Placental pericyte (primary cell): ENCODE data around the gene PPAT. TPM values are rescaled to one million over a fixed set of nuclear protein-coding genes. Genes with fewer than 3 reads are reported as not detected.

Experiments used
- total RNA-seq: library from RNA; depleted of rRNA; stranded (reverse); fragments of >200 nt; gene quantifications from 2 replicates; pipeline ENCODE4 v1.2.3, GENCODE V29; 2012

PPAT gene
- total RNA-seq: 17.1 and 26.2 TPM in 2 replicates

GRCh38 chr4:56435140-56435926 is at the start of gene PPAT:
TSS of gene PPAT (minus strand) at chr4:56435615. CDS start at chr4:56435477, 138 bp downstream.

DNA sequence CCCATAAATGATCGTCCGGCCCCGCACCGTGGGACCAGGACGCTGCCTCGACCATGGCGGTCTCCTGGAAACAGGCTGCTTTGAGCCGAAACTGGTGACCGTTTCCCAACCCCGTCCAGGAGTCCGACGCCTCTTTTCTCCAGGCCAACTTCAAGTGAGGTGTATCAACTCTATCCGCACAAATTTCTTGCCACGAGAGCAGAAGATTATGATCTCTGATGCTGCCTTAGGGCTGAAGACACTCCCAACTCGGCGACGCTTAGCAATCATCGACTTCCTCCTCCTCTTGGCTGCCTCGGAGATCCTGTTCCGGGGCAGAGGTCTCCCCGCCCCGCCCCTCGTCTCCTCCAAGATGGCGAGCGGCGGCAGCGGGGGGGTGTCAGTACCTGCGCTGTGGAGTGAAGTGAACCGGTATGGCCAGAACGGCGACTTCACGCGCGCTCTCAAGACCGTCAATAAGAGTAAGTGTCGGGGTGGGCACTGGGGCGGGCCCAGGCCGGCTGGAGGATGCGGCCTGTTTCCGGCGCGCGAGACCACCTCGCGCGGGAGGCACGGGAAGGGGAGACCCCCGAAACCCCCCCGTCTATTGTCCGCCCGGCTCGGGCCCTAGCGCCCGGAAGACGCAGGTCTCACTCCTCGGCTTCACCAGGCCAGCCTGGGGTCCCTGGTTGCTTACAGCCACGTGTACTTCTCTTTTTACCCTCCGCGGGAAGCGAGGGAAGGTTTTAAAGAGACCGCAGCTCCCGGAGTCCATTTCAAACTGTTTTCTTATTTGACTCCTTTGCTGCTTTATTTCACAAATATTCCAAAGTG is 32.1 kb upstream of the PPAT start, which contains the start of gene SRP72:
SRP72 (plus strand) TSS at position 334 of the 813 bp plus-strand sequence; CDS start at position 353, 19 bp downstream.

GRCh38 chr4:56387023-56388001 is 48.1 kb downstream of the PPAT start, which contains the start of gene AASDH:
TSS of gene AASDH (minus strand) at chr4:56387491. CDS start at chr4:56384299, 3,192 bp downstream.

Other genes with a start within 250 kb of the PPAT start
- 6.1 and 11.6 TPM in 2 replicates for gene AASDH, start 48.1 kb downstream of the PPAT start, total RNA-seq
- gene PAICS, start 645 bp upstream of the PPAT start, total RNA-seq: 23.9 and 54.7 TPM in 2 replicates
- 136 and 158 TPM in 2 replicates for gene SRP72, start 32.0 kb upstream of the PPAT start, total RNA-seq
- gene ARL9, start 70.2 kb upstream of the PPAT start, total RNA-seq: 0.22 and 0.57 TPM in 2 replicates
- 1.7 TPM in 1 of 2 replicates, not detected in the other for gene HOPX, start 245.7 kb upstream of the PPAT start, total RNA-seq